Lower lobe of right lung (tissue), 2 donors: ENCODE measurements around the gene OR2C1. TPM values are rescaled to one million over a fixed set of nuclear protein-coding genes. Genes with fewer than 3 reads are reported as not detected.

Source experiments
- ATAC-seq, 2 donors: fragments of 200-7000 bp; cut with Tn5 transposase; one replicate each; pipeline ENCODE4 v1.9.1; 2020 to 2022; ENCODE audit warnings: mild to moderate bottlenecking in 2 of 2, moderate library complexity in 2 of 2
- DNase-seq: peaks from one replicate; pipeline ENCODE4 v3.0.0-alpha.2; 2020
- H3K27ac ChIP-seq: fragments of 200-600 bp; one replicate; pipeline ENCODE4 v1.8.0; 2022
- H3K27me3 ChIP-seq: fragments of 200-600 bp; one replicate; pipeline ENCODE4 v1.8.0; 2022; ENCODE audit warnings: low read depth
- H3K36me3 ChIP-seq: fragments of 200-600 bp; one replicate; pipeline ENCODE4 v1.8.0; 2022; ENCODE audit warnings: mild to moderate bottlenecking
- H3K4me1 ChIP-seq: fragments of 200-600 bp; one replicate; pipeline ENCODE4 v1.8.0; 2022
- H3K4me3 ChIP-seq: fragments of 200-600 bp; one replicate; pipeline ENCODE4 v1.8.0; 2022; ENCODE audit warnings: mild to moderate bottlenecking
- H3K9me3 ChIP-seq: fragments of 200-600 bp; one replicate; pipeline ENCODE4 v1.8.0; 2022
- CTCF ChIP-seq: fragments of 200-600 bp; IDR thresholded peaks from one replicate; pipeline ENCODE4 v1.8.0; 2022; ENCODE audit warnings: antibody characterized with exemption, mild to moderate bottlenecking
- intact Hi-C: fragments of 100-400 bp; cut with DNase I; formaldehyde crosslinking; loops from one replicate; pipeline ENCODE4 v1.11.0; 2022
- total RNA-seq: library from RNA; stranded (reverse); fragmentation: NEBNext Ultra II Directional; extraction: Animal tissue kit (Norgen Biotek cat#: 25700); gene quantifications from one replicate; pipeline ENCODE4 v1.2.1, GENCODE V29; 2021
- donor health status: DM: no; HTN: yes; CAD: no; lungs with severe emphysema.

OR2C1 gene
- total RNA-seq, 1 donor from 2014 or later: not detected

DNA sequence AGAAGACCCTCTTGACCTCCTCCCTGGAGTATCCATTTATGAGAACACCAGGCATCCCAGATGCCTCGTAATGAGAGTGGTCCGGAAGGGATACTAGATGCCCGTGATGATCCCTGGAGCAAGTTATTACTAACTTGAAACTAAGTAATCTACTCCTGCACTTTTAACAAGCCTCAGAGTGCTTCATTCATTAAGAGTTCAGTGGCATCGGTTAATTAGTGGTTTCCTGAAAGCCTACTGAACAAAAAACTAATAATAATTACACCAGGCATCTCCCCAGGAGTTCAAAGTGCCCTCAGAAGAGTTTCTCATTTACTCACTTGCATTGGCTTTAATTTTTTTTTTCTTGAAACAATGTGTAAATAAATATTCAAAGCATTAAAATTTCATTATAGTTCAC is 28.2 kb upstream of the OR2C1 start:
- H3K9me3 ChIP-seq: peaks cover 32% of the 10 kb centered on the region
- no peak for TF ChIP-seq CTCF
- H3K4me1 ChIP-seq: no peaks in the 10 kb centered on the region
- intact Hi-C loops: no loop called here
- ATAC-seq (no peak), DNase-seq (no peak)
- no peak overlapping the region for H3K27ac ChIP-seq
- H3K27me3 ChIP-seq: no peaks in the 10 kb centered on the region
- H3K4me3 ChIP-seq: no peak overlapping the region
- H3K36me3 ChIP-seq: no peaks in the 10 kb centered on the region

- no peaks in the 10 kb centered on the region for H3K27me3 ChIP-seq
- DNase-seq (no peak), ATAC-seq (no peak)
- intact Hi-C loops: no loop called here
- peaks cover 26% of the 10 kb centered on the region for H3K9me3 ChIP-seq
- no peaks in the 10 kb centered on the region for H3K4me1 ChIP-seq
- no peak for TF ChIP-seq CTCF
- no peak overlapping the region for H3K27ac ChIP-seq
- no peak overlapping the region for H3K4me3 ChIP-seq
- no peaks in the 10 kb centered on the region for H3K36me3 ChIP-seq
Observed at GRCh38 chr16:3328104-3328503, 27.6 kb upstream of the OR2C1 start.

DNA sequence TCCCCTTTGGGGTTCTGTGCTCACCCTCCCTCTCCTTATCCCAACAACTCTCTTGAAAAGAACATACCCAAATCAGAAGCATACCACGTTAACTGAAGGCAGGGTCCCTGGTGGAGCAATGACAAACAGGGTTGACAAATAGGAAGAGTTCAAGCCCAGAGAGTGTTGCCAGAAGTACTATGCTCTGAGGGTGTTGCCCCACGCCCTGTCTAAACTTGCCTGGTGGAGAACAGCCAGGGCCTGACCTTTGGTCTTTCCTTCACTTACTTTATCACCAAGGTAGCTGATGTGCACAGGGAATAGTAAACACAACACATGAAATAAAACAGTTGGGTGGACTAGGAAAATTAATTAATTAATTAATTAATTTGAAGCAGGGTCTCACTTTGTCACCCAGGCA is 27.0 kb upstream of the OR2C1 start:
- no peaks in the 10 kb centered on the region for H3K36me3 ChIP-seq
- TF ChIP-seq CTCF: no peak
- no peak overlapping the region for H3K27ac ChIP-seq
- no peaks in the 10 kb centered on the region for H3K4me1 ChIP-seq
- DNase-seq: no peak
- H3K9me3 ChIP-seq: peaks cover 21% of the 10 kb centered on the region
- H3K27me3 ChIP-seq: no peaks in the 10 kb centered on the region
- ATAC-seq: no peak
- H3K4me3 ChIP-seq: no peak overlapping the region
- intact Hi-C loops: no loop called here

GRCh38 chr16:3346041-3346440 is 9.6 kb upstream of the OR2C1 start:
- ATAC-seq (no peak), DNase-seq (no peak)
- TF ChIP-seq CTCF: no peak
- intact Hi-C loops: no loop called here
- Histone ChIP-seq H3K27ac (no peak overlapping the region), H3K27me3 (no peaks in the 10 kb centered on the region), H3K4me1 (no peaks in the 10 kb centered on the region), H3K36me3 (no peaks in the 10 kb centered on the region), H3K4me3 (no peak overlapping the region), H3K9me3 (no peaks in the 10 kb centered on the region)

DNA sequence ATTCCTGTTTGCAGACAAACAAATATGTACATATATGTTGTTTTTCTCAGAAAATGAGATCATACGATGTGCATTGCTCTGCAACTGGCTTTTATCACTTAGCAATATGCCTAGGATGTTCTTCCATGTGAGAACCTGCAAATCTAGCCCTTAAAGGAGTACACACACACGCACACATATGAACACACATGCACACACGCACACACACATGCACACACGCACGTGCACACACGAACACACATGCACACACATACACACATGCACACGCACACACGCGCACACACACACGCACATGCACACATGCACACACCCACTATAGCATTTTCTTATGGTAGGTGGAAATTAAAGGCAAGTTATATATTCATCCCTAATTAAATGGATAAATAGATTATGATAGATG is 8.1 kb upstream of the OR2C1 start:
- Histone ChIP-seq H3K4me1 (no peaks in the 10 kb centered on the region), H3K4me3 (no peak overlapping the region), H3K36me3 (no peaks in the 10 kb centered on the region), H3K27ac (no peak overlapping the region), H3K9me3 (no peaks in the 10 kb centered on the region), H3K27me3 (no peaks in the 10 kb centered on the region)
- DNase-seq (no peak), ATAC-seq (no peak)
- intact Hi-C loops: no loop called here
- no peak for TF ChIP-seq CTCF
